KMS-11 (cell line): ENCODE measurements around the gene CCL4.
A peak's percentile ranks its signal among the peaks of the same experiment; 100 is the strongest.

Experiments used
- H2AFZ ChIP-seq: fragments of 200-600 bp; sonication (generic); 2 replicates; pipeline ENCODE4 v1.6.1; 2016; ENCODE audit warnings: antibody characterized with exemption, mixed run types, low read depth
- H3K27ac ChIP-seq: fragments of 200-600 bp; sonication (generic); 2 replicates; pipeline ENCODE4 v1.6.1; 2016; ENCODE audit warnings: mild to moderate bottlenecking, mixed run types
- H3K27me3 ChIP-seq: fragments of 200-600 bp; sonication (generic); 2 replicates; pipeline ENCODE4 v1.6.1; 2017; ENCODE audit warnings: mild to moderate bottlenecking, low read depth, mixed run types, moderate library complexity; ENCODE audit not compliant: insufficient read depth
- H3K36me3 ChIP-seq: fragments of 200-600 bp; sonication (generic); 2 replicates; pipeline ENCODE4 v1.6.1; 2017; ENCODE audit warnings: mild to moderate bottlenecking, mixed run types; ENCODE audit not compliant: insufficient read depth
- H3K4me1 ChIP-seq: fragments of 200-600 bp; sonication (generic); 2 replicates; pipeline ENCODE4 v1.6.1; 2016; ENCODE audit warnings: mild to moderate bottlenecking, low read depth, mixed run types; ENCODE audit not compliant: poor library complexity, severe bottlenecking
- H3K4me2 ChIP-seq: fragments of 200-600 bp; sonication (generic); 2 replicates; pipeline ENCODE4 v1.7.0; 2016; ENCODE audit warnings: mild to moderate bottlenecking, mixed run types
- H3K4me3 ChIP-seq: fragments of 200-600 bp; sonication (generic); IDR thresholded peaks from 2 replicates; pipeline ENCODE4 v1.6.1; 2017; ENCODE audit warnings: low read depth, low read length, mixed read lengths; ENCODE audit not compliant: insufficient read depth
- H3K79me2 ChIP-seq: fragments of 200-600 bp; sonication (generic); 2 replicates; pipeline ENCODE4 v1.6.1; 2016; ENCODE audit warnings: low read depth, mixed run types; ENCODE audit not compliant: insufficient read depth
- H3K9ac ChIP-seq: fragments of 200-600 bp; sonication (generic); 2 replicates; pipeline ENCODE4 v1.6.1; 2016; ENCODE audit warnings: mild to moderate bottlenecking, mixed run types
- H4K20me1 ChIP-seq: fragments of 200-600 bp; sonication (generic); 2 replicates; pipeline ENCODE4 v1.6.1; 2016; ENCODE audit warnings: mild to moderate bottlenecking, mixed run types; ENCODE audit not compliant: insufficient read depth
- TF ChIP-seq, protein P1 (sequence below): fragments of 200-600 bp; sonication (generic); conservative IDR thresholded peaks from 2 replicates; pipeline ENCODE4 v1.6.1; 2017; ENCODE audit warnings: low read depth, mild to moderate bottlenecking, antibody characterized with exemption, low read length, moderate library complexity, mixed read lengths

CCL4 gene

DNA sequence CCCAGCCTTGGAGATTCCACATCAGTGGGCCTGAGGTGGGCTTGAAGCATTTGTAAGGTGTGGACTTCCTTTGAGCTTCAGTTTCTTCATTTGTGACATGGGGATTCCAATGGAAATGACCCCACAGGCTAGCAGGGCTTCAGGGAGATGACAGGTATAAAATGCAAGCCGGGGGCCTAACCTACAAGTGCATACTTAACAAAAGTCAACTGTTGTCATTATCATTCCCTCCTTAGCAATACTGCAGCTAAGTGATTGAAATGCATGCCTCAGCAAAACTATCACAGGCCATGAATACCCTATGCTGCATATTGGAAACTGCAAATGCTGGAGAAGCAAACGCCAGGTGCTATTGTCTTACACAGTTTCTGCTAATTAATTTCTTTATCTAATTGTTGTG, 19.8 kb downstream of the CCL4 start:
- Histone ChIP-seq H3K4me1 (peaks cover 9% of the 10 kb centered on the region), H3K9ac (no peak overlapping the region), H3K27me3 (no peaks in the 10 kb centered on the region), H3K79me2 (no peaks in the 10 kb centered on the region), H2AFZ (no peak overlapping the region), H4K20me1 (no peaks in the 10 kb centered on the region), H3K4me3 (no peak overlapping the region), H3K27ac (no peak overlapping the region), H3K36me3 (no peaks in the 10 kb centered on the region), H3K4me2 (no peak overlapping the region)
- TF ChIP-seq, protein P1, sequence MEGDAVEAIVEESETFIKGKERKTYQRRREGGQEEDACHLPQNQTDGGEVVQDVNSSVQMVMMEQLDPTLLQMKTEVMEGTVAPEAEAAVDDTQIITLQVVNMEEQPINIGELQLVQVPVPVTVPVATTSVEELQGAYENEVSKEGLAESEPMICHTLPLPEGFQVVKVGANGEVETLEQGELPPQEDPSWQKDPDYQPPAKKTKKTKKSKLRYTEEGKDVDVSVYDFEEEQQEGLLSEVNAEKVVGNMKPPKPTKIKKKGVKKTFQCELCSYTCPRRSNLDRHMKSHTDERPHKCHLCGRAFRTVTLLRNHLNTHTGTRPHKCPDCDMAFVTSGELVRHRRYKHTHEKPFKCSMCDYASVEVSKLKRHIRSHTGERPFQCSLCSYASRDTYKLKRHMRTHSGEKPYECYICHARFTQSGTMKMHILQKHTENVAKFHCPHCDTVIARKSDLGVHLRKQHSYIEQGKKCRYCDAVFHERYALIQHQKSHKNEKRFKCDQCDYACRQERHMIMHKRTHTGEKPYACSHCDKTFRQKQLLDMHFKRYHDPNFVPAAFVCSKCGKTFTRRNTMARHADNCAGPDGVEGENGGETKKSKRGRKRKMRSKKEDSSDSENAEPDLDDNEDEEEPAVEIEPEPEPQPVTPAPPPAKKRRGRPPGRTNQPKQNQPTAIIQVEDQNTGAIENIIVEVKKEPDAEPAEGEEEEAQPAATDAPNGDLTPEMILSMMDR, result no peak

DNA sequence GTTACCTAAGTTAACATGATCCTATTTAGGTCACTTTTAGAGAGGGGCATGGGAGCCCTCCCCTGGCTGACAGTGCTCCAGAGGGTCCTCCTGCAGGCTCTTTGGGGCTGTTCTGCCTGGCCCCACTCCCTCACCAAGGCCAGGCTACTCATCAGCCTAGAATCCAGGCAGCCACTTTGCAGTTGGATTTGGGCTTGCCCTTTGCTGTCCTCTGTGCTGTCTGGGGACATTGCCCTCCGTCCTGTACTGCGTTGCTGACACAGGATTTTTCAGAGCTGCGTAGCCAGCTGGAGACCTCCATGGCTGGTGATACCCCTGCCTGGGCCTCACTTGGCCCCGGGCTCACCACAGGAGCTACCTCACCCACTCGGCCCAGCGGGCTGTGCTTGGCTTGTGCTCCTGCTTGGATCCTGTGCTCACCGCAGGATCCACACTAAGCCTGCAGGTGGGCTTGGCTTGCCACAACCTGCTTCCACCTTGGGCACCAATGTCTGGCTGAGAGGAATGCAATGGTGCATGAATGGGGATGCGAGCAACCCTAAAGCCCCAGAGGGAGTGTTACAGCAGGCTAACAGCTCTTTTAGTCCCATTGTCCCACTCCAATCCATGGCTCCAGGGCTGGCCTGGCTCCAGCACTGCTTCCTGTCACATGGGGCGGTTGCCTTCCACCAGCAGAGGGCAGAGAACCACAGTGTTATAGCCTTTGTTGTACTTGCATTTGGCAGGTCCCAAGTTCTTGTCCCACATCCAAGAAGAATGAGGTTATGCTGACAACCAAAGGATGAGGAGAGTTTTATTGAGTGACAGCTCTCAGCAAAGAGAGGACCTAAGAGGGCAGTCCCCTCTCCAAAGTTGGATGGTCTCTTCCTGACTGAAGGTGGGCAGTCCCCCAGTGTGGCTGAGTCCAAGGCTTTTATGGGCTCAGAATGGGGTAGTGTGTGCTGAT, 21.5 kb downstream of the CCL4 start:
- Histone ChIP-seq H4K20me1 (no peaks in the 10 kb centered on the region), H3K36me3 (no peaks in the 10 kb centered on the region), H2AFZ (no peak overlapping the region), H3K4me2 (no peak overlapping the region), H3K4me3 (no peak overlapping the region), H3K27me3 (no peaks in the 10 kb centered on the region), H3K79me2 (no peaks in the 10 kb centered on the region), H3K9ac (no peak overlapping the region), H3K4me1 (no peaks in the 10 kb centered on the region), H3K27ac (no peak overlapping the region)
- TF ChIP-seq, protein P1, result 0 out of 2 replicates have a peak, but pooled peaks have one; percentile 23

DNA sequence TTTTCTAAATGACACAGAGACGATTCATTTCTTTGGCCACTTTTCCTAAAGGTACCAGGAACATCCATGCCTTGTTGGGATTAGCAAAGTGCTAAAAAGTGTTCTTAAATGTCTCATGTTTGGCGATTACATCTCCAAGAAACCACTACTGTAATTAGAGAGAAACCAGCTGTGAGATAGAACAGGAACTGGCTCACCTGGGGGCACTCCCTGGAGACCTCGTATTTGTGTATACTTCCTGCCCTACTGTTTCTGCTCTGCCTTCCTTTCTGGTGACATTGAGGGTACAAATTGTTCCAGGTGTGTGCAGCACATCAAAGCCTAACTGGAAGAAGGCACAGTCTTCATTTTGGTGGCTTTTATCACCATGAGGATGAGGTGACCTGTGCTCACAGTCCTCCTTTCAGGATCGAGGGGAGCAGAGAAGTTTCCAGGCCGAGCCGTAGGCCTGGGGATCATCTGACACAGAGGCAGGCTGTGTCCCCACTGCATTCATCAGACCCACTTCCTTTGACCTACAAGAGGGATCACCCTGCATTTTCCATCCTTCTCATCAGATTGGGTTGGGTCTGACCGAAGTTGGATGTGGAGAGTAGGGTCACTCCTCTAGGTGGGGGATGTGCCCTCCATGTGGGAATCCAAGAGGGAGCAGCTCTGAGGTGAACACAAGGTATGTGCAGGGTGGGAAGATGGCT, 23.7 kb downstream of the CCL4 start:
- no peaks in the 10 kb centered on the region for H3K27me3 ChIP-seq
- no peaks in the 10 kb centered on the region for H4K20me1 ChIP-seq
- H3K4me1 ChIP-seq, result no peaks in the 10 kb centered on the region
- no peak overlapping the region for H3K4me2 ChIP-seq
- no peak overlapping the region for H3K9ac ChIP-seq
- no peaks in the 10 kb centered on the region for H3K36me3 ChIP-seq
- TF ChIP-seq, protein P1, result no peak
- H3K27ac ChIP-seq, result no peak overlapping the region
- no peak overlapping the region for H3K4me3 ChIP-seq
- H3K79me2 ChIP-seq, result no peaks in the 10 kb centered on the region
- no peak overlapping the region for H2AFZ ChIP-seq

DNA sequence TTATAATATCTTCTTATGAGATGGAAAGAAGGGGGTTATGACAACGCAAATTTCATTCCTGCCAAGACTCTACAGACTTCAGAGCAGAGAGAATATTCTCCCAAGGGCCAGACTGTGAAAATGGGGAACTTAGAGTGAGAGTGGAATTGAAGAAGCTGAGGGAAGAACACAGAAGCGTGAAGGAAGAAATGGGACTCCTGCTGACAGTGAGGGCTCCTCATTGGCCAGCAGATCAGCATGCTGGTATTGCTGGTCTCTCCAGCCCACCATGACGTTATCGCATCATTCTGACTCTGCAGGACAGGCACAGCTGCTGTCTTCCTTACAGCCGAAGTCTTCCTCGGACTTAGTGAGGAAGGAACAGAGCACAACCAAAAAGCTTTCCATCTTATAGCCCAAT, 24.3 kb downstream of the CCL4 start:
- no peaks in the 10 kb centered on the region for H3K4me1 ChIP-seq

More for the DNA sequence above, 24.3 kb downstream of the CCL4 start:
- Histone ChIP-seq H3K27me3 (no peaks in the 10 kb centered on the region), H4K20me1 (no peaks in the 10 kb centered on the region), H3K9ac (no peak overlapping the region), H3K4me3 (no peak overlapping the region), H3K36me3 (no peaks in the 10 kb centered on the region), H3K79me2 (no peaks in the 10 kb centered on the region), H3K4me2 (no peak overlapping the region), H2AFZ (no peak overlapping the region), H3K27ac (no peak overlapping the region)
- TF ChIP-seq, protein P1, result no peak
